Raji (cell line): ENCODE measurements around the gene MN1.

Experiments
- POLR2A ChIP-seq: IDR thresholded peaks from 2 replicates; pipeline ENCODE4 v1.6.1; 2011; ENCODE audit warnings: low read depth, low read length, control low read depth; ENCODE audit not compliant: insufficient read depth

MN1 gene

GRCh38 chr22:27750584-27751265, 50.8 kb downstream of the MN1 start:
- TF ChIP-seq POLR2A, result no peak

DNA sequence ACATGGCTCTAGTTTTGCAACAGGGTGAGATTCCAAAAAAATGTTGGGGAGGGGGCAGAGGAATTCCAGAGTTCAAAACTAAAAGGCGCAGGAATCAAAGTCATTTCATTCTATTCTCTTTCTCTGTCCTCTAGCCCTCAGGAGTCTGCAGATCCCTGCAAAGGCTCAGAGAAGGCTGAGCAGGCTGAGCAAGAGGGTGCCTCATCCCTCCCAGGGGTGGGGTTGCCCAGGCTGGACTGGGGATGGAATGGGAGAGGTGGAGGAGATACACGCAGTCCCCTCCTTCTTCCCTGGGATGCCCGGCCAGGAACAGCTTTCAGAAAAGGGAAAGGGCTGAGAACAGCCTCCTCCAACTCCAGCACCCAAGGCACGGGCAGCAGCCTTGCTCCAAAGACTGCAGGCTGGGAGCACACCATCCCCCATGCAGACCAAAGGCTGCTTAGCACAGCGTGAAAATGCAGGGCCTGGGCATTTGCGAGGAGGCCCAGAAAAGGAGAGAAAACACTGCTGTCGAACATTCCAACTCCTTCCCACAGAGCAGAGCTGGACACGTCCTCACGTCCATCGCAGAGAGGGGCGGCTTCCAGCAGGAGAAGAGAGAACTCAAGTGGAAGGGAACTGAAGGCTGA, 51.8 kb downstream of the MN1 start:
- no peak for TF ChIP-seq POLR2A

GRCh38 chr22:27748751-27749191, 52.8 kb downstream of the MN1 start:
- TF ChIP-seq POLR2A, result no peak

DNA sequence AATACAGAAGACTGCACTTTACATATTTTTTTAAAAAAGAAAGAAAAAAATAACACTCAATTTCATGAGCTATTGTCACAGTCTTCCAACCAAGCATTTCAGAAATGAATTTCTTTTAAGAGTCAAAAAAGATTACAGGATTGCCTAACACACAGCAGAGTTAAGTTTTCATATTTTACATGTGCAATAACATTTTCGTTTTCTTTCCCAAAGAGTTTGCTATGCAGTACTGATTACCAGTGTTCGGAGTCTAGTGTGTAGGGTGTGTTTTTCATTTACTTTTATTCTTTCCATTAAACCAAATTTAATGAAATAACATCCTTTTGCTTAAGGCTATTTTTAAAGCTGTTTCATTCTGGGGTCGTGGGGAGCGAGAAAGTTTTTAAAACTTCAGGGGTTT, 53.2 kb downstream of the MN1 start:
- TF ChIP-seq POLR2A, result no peak

- TF ChIP-seq POLR2A, result no peak
These were observed 53.9 kb downstream of the MN1 start for GRCh38 chr22:27747396-27748221.

DNA sequence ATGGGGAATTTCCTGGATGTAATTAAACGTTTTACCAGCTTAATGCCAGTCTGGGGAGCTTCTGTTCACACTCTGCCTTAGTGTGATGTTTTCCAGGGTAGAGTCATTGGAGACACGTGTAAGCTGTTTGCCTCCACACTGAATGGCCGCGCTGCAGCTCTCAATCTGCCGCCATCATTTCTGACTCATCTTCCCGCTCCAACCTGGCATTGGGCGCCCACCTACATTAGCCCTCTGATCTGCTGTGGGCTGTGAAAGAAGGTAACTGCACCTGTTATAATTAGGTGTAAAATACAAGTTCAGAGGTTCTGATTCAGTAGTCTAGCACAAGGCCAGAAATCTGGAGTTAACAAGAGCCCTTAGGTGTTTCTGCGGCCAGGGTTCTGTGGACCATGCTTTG, 54.6 kb downstream of the MN1 start:
- no peak for TF ChIP-seq POLR2A

- no peak for TF ChIP-seq POLR2A
These were observed 55.7 kb downstream of the MN1 start for GRCh38 chr22:27745809-27746208.

- TF ChIP-seq POLR2A, result no peak
These were observed 56.4 kb downstream of the MN1 start for GRCh38 chr22:27745154-27745553.

DNA sequence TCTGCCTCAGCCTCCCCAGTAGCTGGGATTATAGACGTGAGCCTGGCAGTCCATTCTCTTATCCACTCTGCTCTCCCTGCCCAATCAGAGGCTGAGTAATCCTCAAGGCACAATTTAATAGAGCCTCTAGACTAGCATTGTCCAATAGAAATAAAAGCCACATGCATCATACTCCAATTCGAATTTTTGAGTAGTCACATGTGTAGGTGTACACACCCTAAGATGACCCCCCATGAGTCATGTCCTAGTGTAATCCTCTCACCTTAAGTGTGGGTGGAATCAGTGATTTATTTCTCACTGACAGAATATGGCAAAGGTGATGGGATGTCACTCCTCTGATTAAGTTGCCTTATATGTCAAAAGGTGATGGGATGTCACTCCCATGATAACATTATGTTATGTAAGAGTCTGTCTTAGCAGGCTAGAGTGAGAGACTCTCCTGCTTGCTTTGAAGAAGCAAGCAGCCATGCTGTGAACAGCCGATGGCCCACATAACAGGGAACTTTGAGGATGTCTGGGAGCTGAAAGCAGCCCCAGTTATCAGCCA, 61.3 kb downstream of the MN1 start:
- TF ChIP-seq POLR2A, result no peak

DNA sequence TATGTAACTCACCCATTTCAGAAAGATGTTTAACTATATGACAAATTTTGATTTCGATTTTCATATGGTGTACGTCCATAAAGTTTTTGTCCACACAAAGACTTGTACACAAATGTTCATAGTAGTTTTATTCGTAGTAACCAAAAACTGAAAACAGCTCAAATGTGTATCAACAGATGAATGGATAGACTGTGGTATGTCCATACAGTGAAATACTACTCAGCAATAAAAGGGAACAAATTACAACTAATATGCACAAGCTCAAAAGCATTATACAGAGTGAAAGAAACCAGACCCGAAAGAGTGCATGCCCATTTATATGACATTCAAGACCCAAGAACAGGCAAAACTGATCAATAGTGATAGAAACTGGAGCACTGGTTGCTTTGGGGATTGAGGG, 64.0 kb downstream of the MN1 start:
- TF ChIP-seq POLR2A, result no peak

DNA sequence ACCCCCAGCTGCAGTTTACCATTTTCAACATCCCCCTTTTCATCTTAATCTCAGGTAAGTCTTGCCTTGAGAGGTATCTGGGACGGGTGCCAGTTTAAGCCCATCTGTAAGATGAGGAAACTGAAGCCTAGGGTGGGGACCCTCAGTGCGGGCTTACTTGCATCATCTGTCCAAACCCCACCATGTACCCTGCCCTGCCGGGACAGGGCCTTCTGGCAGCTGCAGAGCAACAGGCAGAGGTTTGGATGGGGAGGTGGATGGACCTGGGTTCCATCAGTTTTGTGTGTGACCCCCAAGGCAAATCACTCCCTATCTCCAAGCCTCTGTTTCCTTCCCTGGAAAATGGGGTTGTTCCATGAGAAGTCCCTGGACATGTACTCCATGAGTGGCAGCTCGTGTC, 67.5 kb downstream of the MN1 start:
- no peak for TF ChIP-seq POLR2A

DNA sequence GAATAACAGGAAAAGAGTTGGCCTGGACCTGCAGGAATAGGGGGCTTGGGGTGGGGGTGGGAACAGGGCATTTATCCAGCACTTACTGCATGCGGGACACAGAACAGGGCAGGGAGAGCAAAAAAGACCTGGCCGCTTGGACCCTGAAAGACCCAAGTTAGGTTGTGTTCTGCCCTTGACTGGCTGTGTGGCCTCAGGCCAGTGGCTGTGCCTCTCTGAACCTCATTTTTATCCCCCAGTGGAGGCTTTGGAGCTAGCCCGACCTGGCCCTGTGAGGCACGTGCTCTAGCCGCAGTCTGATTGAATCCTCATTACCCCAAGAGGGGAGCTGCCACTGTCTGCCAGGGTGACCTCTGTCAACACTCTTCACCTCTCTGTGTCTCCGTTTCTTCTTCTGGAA, 68.7 kb downstream of the MN1 start:
- no peak for TF ChIP-seq POLR2A

DNA sequence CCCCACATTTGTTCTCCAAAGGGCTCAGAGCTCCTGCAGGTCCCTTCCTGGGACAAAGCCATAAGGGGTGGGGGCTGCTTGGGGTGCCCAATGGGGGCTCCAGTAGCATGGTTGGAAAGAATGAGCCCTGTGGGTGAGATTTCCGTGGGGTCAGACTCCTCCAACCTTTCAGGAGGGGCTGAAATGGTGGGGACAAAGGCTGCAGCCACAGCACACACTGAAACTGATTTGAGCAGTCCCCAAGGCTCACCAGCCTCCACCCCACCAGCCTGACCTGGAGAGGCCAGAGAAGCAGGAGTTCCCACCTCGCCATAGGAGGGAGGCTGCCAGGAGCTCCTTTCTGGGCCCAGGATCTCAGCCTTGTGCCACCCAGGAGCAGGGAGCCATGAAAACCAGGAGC, 69.2 kb downstream of the MN1 start:
- TF ChIP-seq POLR2A, result no peak

GRCh38 chr22:27731621-27732020, 69.9 kb downstream of the MN1 start:
- no peak for TF ChIP-seq POLR2A

GRCh38 chr22:27730641-27731433, 70.7 kb downstream of the MN1 start:
- TF ChIP-seq POLR2A, result no peak
